HG02981 (cell line): ENCODE data around the gene KIAA1549.

Experiments used
- ATAC-seq: cut with Tn5 transposase; IDR thresholded peaks from one replicate; pipeline ENCODE4 v1.9.1; 2021; ENCODE audit warnings: mild to moderate bottlenecking, moderate library complexity; ENCODE audit not compliant: unreplicated experiment

The KIAA1549 gene

DNA sequence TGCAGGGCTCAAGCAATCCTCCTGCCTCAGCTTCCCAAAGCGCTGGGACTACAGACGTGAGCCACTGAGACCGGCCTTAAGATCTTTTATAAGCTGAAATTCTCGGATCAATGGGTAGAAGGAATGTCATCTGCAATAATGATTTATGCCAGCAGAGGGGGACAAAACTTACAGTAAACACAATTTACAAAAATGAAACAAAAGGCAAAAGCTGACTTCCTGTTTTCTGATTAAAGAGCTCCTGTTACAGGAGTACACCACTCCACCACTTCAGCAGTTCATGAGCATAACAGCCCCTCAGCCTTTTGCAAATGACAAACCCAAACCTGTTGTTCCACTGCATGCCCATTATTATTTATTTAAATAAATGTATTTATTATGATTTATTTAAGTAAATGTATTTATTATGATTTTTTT is 94.7 kb downstream of the KIAA1549 start:
- peak; percentile 90 for ATAC-seq

DNA sequence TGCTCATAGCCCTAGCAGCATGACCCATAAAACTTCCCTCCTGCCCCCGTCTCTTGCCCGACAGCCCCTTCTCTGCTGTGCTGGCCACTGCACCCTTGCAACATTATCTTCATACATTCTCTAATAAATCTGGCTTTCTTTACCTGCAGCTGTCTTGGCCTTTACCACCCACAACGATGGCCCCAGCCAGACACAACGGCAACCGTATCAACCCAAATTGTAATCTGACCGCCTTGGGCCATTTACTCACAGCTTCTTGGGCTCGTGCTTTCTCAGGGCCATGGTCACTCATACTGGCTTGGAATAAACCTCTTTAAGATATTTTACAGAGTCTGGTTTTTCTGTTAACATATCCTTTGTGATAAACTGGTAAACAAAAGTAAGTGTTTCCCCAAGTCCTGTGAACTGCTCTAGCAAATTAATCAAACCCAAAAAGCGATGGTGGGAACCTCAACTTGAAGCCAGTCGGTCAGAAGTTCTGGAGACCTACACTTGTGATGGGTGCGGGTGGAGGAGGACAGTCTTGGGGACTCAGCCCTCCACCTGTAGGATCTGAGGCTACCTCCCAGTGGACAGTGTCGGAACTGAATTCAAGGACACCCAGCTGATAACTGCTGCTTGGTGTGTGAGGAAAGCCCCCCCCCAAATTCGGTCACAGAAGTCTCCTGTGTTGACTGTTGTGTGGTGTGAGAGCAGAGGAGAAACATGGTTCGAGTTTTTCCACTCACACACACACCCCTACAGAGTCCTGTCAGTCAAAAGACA is 95.6 kb downstream of the KIAA1549 start:
- no peak for ATAC-seq

DNA sequence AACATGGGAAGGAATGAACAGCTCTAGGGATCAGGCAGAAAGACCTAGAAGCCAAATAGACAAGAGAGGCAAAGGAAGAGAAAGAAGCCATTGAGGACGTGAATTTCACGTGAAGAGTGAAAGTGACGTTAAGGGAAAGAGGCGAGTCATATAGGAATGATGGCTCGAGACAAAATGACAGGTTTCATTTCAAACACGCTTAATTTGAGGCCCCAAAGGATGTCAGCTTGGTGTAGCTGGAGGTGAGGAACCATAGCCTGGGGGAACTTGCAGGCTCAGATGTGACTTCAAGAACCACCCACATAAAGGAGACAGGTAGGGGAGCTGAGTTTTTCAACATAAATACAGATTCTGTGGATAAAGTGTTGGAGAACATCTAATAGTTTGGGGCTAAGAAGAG is 98.9 kb downstream of the KIAA1549 start:
- no peak for ATAC-seq

DNA sequence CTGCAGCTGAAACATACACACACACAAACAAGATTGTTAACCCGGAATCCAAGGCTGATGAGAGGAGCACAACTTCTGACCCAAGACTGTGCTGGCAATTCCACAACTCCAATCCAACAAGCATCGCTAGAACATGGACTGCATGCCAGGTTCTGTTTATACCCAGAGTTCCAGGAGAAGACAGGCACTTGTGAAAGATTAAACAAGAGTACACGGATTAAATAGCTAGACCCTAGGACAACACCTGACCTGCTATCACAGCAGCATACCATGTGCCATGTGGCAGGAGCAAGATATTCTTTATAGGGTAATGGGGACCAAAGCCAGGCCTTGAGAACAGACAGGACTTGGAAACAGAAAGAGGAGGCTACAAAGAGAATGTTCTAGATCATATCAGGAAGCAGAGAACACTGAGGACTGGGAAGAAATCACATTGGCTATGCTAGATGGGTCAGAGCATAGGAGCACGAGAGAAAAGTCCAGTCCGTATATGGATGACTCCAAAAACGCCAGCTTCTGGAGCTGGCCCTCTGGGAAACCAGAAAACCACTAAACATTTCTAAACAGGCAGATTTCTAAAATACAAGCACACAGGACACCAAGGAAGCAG is 99.5 kb downstream of the KIAA1549 start:
- no peak for ATAC-seq

DNA sequence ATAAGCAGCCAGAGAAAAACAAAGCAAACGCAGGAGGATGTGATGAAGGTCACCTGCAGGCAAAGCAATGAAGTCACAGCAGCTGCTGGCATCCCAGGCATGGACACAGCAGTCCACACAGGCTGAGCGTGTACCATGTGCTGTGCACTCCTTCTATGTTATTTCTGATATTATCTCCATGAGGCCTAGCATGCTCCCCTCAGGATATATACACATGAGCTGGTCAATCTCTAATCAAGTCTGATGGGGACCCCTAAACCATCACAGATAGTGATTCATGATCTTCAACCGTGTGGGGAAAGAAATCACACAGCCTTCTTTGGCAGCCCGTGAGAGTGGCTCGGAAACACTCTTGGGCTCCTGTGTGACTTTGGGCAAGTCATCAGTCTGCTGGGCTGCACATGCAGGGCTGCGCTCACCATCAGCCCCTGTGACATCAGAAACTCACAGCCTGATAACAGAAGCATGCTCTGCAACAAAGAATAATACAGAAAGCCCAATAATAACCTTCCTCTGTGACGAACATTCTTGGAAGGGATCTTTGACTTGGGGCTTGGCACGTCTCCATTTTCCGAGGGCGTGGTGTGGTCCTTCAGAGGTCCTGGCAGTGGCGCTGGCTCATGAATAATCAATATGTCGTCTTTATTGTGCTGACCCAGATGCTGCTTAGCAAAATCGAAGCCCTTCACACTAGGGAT is 100.2 kb downstream of the KIAA1549 start:
- ATAC-seq = no peak

DNA sequence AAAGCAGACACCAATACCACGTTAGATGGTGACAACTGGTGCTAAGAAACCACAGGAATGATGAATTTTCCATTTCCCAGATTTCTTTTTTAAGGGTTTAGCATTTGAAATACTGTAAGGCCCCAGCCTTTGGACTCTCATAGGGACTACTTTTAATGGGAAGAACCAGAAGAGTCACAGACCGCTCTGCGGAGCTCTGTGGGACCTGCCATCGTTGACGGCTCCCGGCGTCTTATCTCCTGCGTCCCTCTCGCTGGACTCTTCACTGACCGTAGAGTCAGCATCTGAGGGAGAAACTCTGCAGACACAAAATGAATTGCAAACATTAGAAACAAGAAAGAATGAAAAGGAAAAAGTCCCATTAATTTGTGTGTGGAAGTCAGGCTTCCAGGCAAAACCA is 101.8 kb downstream of the KIAA1549 start:
- no peak for ATAC-seq

DNA sequence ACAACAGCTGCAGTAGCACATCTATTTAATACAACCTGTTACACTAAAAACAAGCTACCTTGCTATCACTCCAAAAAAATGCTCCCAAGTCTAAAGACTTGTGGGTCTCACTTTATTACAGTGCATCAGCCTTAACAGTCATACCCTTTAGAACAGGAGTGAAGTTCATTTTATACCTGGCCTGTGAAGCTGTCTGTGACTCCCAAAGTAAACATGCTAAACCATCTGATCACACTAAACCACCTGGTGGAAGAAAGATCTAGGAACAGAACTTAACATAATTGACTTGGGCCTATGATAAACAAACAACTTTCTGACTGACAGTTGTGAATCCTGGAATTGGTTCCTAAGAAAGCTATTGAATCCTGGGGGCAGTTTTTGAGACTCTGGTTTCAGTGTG is 102.3 kb downstream of the KIAA1549 start:
- no peak for ATAC-seq

DNA sequence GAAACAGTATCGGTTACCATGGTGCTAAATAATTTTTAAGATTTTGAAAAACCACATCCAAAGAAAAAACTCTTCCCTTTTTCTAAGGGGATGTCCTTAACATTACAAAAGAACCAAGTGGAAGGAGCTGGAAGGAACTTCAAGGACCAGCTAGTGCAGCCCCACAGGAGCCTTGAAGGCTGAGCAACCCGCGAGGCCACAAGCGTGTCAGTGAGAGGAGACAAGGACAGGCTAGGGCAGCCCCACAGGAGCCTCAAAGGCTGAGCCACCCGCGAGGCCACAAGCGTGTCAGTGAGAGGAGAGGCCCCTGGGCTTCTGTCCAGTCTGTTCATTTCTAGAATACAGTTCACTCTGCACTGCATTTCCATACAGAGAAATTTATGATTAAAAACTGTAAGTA is 103.1 kb downstream of the KIAA1549 start:
- ATAC-seq = no peak

DNA sequence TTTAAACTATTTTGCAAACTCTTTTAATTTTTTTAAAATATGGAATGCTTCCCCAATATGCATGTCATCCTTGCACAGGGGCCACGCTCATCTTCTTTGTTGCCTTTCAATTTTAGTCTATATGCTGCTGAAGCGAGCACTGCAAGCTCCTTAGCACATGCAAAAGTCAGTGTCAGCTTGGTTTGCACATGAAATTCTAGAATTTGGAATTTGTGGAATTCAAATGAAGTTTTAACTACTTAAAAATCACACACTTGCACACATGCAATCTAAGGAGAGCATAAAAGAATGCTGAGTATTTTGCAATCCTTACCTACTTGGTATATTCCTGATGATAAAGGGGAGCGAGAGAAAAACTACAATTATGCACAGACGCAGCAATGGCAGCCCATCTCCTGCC is 104.9 kb downstream of the KIAA1549 start:
- no peak for ATAC-seq

DNA sequence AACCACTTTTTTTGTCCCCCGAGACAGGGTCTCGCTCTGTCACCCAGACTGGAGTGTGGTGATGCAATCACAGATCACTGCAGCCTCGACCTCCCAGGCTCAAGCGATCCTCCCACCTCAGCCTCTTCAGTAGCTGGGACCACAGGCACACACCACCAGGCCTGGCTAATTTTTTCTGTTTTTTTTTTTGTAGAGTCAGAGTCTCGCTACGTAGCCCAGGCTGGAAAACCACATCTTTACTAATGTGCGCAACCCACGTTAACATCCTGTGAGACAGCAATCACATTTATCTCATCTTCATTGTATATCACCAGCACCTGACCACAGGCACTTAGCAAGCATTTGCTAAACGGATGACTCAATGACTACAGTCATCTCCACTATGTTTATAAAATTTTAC is 105.4 kb downstream of the KIAA1549 start:
- no peak for ATAC-seq

DNA sequence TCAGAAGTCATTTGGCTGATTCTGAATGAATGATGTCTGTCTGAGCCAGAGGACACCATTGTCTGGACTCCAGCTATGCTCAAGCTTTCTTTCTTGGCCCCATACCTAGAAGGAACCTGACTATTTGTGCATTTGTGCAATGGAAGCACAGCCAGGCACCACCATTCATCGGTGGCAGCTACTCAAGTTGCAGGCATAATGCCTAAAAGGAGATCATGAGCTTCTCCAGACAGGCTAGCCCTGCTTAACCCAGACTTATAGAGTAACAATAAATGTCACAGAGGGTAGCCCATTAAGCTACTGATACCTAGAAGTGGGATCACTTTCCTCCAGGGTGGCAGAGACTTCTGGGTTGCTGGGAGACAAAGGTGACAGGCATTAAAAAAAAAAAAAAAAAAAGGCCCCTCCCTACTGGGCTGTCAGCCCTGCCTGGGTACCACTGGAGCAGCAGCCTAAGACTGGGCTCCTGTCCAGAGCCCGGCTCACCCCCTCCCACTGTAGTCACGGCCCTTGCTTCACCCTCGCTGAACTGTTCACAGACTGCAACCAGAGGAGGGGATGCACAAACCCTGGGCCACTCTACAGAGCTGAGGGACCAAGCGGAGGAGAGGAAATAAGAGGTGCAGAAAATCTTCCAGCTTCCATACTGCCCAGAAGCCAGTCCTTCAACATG is 107.8 kb downstream of the KIAA1549 start:
- ATAC-seq = no peak

DNA sequence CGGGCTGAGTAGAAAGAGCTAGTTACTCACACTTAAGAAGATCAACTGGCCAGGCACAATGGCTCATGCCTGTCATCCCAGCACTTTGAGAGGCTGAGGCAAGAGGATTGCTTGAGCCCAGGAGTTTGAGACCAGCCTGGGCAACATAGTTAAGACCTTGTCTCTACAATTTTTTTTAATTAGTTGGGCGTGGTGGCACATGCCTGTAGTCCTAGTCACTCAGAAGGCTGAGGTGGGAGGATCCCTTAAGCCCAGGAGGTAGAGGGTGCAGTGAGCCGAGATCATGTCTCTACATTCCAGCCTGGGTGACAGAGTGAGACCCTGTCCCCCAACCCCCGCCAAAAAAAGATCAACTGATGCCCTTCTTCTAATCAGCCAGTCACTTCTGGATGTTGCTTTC is 108.6 kb downstream of the KIAA1549 start:
- no peak for ATAC-seq

DNA sequence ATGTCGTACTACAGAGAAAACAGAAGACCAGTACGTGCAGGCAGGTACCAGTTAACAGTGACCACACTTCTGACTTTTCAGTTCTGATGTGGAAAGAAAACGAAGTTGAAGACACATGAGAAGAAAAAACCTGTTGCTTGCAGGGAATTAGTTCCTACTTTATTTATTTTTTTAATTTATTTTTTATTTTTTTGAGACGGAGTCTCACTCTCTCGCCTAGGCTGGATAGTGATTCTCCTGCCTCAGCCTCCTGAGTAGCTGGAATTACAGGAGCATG is 109.4 kb downstream of the KIAA1549 start:
- no peak for ATAC-seq

DNA sequence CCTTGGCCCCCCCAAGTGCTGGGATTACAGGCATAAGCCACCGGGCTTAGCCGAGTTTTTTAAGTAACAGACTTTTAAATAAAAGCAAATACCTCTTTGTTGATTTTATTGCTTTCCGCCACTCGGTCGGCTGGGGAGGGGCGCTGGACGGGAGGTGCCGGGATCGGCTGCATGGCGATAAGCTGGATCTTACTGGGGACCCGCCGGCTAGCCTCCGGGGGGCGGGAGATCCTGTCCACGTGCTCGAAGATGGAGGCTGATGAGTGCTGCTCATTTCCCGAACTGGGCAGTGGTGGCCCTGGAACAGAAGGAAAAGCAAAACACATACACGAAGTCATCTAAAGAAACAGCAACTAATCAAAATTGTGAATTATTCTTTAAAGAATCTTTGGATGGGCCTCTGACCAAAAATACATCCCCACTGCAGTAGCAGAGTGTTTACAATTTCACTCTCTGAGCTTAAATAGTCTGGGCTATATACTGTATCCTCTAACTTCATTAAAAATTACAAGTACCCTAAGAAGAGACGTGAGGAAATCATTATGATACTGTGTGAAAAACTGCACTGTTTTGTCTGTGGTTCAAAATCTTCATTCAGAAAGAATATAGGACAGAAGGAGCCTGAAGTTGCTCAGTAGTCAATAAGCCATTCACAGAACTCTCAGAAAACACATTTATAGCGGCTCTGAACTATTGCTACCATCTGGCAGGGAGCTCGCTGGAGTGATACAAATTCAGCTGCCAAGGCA is 110.0 kb downstream of the KIAA1549 start:
- no peak for ATAC-seq

DNA sequence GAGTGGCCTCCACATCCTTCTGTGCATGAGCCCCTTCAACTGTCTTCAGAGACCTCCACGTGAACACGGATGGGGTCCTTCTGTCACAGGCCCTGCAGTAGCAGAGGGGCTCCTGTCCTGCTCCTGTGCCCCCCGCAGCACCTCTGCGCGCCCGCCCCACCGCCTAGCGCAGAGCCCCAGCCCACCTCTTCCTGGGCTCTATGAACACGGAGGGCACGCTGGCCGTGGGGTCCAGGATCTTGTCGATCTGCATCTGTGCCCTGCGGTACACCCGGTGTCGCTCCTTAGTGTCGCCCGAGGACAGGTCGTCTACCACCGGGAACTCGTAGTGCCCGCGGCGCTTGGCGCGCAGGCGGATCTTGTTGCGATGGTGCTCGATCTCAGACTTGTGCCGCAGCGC is 111.8 kb downstream of the KIAA1549 start:
- no peak for ATAC-seq

DNA sequence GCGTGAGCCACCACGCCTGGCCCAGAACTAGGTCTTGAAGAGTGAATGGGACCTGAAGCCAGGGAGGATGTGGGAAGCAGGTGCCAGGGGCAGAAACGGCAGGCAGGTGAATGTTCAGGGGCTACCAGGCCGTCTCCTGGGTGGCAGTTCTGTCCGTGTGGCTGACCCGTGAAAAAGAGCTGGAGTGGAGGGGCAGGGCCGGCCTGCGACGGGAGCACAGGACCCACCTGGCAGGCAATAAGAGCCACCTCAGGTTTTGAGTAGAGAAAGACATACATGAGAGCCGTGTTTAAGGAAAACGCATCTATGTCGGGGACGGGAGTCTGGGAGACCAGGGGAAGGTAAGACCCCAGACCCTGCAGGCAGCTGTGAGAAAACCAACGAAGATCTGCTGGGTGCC is 112.5 kb downstream of the KIAA1549 start:
- ATAC-seq = no peak

DNA sequence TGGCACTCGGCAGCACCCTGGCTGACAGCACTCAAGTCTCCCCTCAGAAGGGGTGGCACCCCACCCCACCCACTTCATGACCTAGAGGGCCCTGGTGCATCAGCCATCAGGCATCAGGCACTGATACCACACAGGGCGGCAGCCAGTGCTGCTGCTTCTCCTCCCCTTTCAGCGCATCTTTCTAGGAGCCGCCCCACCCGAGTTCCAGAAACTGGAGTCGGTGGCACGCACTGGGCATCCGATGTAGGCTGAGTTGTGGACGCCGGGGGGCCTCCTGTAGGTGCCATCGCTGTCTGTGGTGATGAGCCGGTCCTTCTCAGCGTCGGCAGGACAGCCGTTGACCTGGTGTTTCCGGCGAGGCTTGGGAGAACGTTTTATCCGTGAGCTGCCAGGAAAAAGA is 113.4 kb downstream of the KIAA1549 start:
- ATAC-seq = no peak

DNA sequence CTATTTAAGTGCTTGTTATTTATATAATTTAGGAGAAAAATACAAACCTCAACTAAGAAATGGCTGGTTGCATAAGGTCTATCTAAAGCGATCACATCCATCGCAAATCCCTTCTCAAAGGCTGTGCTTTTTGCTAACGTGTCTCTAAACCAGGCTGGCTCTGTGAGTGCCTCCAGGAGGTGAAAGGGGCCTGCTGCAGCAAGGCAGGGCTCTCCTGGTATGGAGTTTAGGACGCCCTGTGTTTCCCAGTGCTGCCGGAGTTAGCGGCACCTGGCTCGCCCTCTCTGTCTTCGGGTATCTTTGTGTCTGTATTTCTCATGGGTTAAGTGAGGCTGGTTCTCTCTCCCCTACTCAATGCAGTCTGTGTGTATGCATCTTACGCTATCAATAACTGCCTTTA is 114.8 kb downstream of the KIAA1549 start:
- no peak for ATAC-seq

DNA sequence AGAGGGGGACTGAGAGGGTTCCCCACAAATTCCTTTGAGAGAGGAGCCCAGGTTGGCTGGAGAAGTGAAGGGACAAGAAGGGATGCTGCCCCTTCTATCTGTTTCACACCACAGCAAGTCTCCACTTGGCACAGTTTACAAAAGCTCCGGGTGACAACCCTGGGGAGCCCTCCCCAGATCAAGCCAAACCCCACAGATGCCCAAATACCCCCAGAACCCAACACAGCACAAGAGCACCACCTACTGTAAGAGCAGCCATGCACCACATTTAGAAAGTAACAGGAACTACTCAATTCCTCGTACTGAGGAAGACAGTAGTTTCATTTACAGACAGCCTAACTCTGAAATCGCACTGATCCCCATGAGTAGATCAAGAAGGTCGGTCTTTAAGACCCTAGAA is 115.3 kb downstream of the KIAA1549 start:
- no peak for ATAC-seq

DNA sequence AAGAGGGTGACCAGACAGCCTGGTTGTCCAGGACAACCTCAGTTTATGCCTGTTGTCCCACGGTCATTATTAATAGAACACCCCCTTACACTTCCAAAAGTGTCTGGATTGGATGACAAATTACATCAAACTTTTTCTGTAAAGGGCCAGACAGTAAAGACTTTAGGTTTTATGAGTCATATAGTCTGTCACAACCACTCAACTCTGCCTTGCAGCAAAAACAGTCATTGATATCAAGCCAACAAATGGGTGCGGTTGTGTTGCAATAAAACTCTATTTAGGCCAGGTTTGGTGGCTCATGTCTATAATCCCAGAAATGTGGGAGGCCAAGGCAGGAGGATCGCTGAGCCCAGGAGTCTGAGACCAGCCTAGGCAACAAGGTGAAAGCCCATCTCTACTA is 116.5 kb downstream of the KIAA1549 start:
- ATAC-seq = no peak

DNA sequence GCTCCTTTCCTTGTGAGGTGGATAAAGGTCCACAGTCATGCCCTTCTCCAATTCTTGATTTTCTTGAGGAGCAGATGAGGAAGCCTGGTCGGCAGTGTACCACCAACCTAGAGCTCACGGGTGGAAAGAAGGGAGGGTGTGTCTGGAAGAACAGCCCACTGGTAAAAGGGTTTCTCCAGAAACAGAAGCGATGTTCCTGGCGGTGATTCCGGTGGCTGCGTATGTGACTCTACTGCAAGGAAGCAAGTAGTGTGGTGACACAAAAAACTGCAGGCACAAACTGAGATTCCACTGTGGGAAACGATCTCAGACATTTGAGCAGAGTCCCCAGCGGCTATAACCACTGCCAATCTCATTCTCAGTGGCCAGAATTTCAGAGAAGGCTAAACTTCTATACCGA is 117.3 kb downstream of the KIAA1549 start:
- no peak for ATAC-seq
